HepG2 (cell line): ENCODE results near the gene MFSD8. TPM values are rescaled to one million over a fixed set of nuclear protein-coding genes. Genes with fewer than 3 reads are reported as not detected.

ENCODE experiments used
- ATAC-seq: fragments of 200-7000 bp; cut with Tn5 transposase; 3 replicates; pipeline ENCODE4 v1.9.1; 2020; ENCODE audit warnings: mild to moderate bottlenecking, moderate library complexity
- BruUV-seq: library from RNA; stranded (reverse); fragments of 400-500 nt; replicated peaks from 2 replicates; lab custom pipeline; 2021; lab: Mats Ljungman, UMichigan
- CTCF ChIA-PET: fragments of 300-600 bp; formaldehyde crosslinking; extraction: SDS; loops from one replicate; lab custom pipeline; 2021; ENCODE audit warnings: low total read pairs, inconsistent platforms, low intra/inter-chr PET ratio; lab: Yijun Ruan, JAX
- POLR2A ChIA-PET: fragments of 350-600 bp; sonication (Branson Sonifier 250); formaldehyde crosslinking; loops from one replicate; lab custom pipeline; 2020; ENCODE audit warnings: antibody characterized with exemption, inconsistent platforms; lab: Yijun Ruan, JAX
- DNase-seq: peaks from one replicate; pipeline ENCODE4 v3.0.0-alpha.2; 2015; ENCODE audit warnings: low spot score
- FAIRE-seq: peaks from 3 replicates; lab custom pipeline; 2011; peaks lifted over from hg19 to GRCh38; lab: Jason Lieb, UNC
- H2AFZ ChIP-seq: one replicate; pipeline ENCODE4 v1.6.1; 2011; ENCODE audit warnings: low read length, inconsistent platforms
- H3K27ac ChIP-seq: fragments of 300-600 bp; 3 replicates; pipeline ENCODE4 v1.8.0; 2011; ENCODE audit warnings: mixed run types, mild to moderate bottlenecking, mixed read lengths, low read length, inconsistent platforms; ENCODE audit not compliant: insufficient read depth; ENCODE audit errors: extremely low read length
- H3K27me3 ChIP-seq, 2 experiments: fragments of 200-600 bp in 1 of 2; 2 replicates in 1 of 2; 3 replicates in 1 of 2; pipeline versions ENCODE4 v1.6.0 to v1.8.0; 2011; ENCODE audit warnings: low read length in 2 of 2, mild to moderate bottlenecking in 2 of 2, moderate library complexity in 2 of 2, inconsistent platforms in 1 of 2; ENCODE audit not compliant: insufficient read depth in 2 of 2, control insufficient read depth in 1 of 2
- H3K36me3 ChIP-seq, 2 experiments: fragments of 200-600 bp in 1 of 2; replicated peaks in 1 of 2; 2 replicates in 1 of 2; 3 replicates in 1 of 2; pipeline versions ENCODE4 v1.5.1 to v1.8.0; 2011; ENCODE audit warnings: low read length in 2 of 2, inconsistent platforms in 1 of 2; ENCODE audit not compliant: insufficient read depth in 2 of 2, control insufficient read depth in 1 of 2
- H3K4me1 ChIP-seq: 2 replicates; pipeline ENCODE4 v1.5.1; 2012; ENCODE audit warnings: low read length, inconsistent platforms; ENCODE audit not compliant: insufficient read depth
- H3K4me2 ChIP-seq: 2 replicates; pipeline ENCODE4 v1.6.0; 2011; ENCODE audit warnings: low read depth, low read length, inconsistent platforms
- H3K4me3 ChIP-seq, 3 experiments: fragments of 200-600 bp in 1 of 3; sonication (generic), shearing (Covaris generic) in 1 of 3; replicated peaks in 1 of 3; 2 replicates each; pipeline ENCODE4 v1.5.1; 2011 to 2016; ENCODE audit warnings: low read length in 3 of 3, inconsistent platforms in 2 of 3, low read depth in 2 of 3, mild to moderate bottlenecking in 2 of 3, control low read depth in 1 of 3, mixed read lengths in 1 of 3; ENCODE audit not compliant: insufficient read depth in 1 of 3
- H3K79me2 ChIP-seq: one replicate; pipeline ENCODE4 v1.6.1; 2011; ENCODE audit warnings: low read length, inconsistent platforms; ENCODE audit not compliant: insufficient read depth
- H3K9ac ChIP-seq: 2 replicates; pipeline ENCODE4 v1.6.0; 2011; ENCODE audit warnings: mild to moderate bottlenecking, low read depth, low read length, inconsistent platforms; ENCODE audit not compliant: insufficient read depth
- H3K9me3 ChIP-seq: 2 replicates; pipeline ENCODE4 v1.5.1; 2012; ENCODE audit warnings: mild to moderate bottlenecking, low read length
- H4K20me1 ChIP-seq: 2 replicates; pipeline ENCODE4 v1.6.0; 2011; ENCODE audit warnings: inconsistent platforms, mild to moderate bottlenecking, low read length, moderate library complexity; ENCODE audit not compliant: insufficient read depth
- ARID2 ChIP-seq: sonication (generic); formaldehyde crosslinking; IDR thresholded peaks from 2 replicates; pipeline ENCODE4 v1.8.1; 2022; ENCODE audit warnings: mild to moderate bottlenecking, missing genetic modification reagents, borderline replicate concordance
- CBX5 ChIP-seq: sonication (generic); formaldehyde crosslinking; IDR thresholded peaks from 2 replicates; pipeline ENCODE4 v1.4.0; 2020; ENCODE audit warnings: missing genetic modification reagents, borderline replicate concordance
- DR1 ChIP-seq: sonication (generic); formaldehyde crosslinking; IDR thresholded peaks from 2 replicates; pipeline ENCODE4 v1.8.0; 2021; ENCODE audit warnings: mild to moderate bottlenecking, missing genetic modification reagents, inconsistent platforms
- EP300 ChIP-seq, 3 experiments: sonication (generic) in 1 of 3; formaldehyde crosslinking in 1 of 3; IDR thresholded peaks; 2 replicates each; pipeline versions ENCODE4 v1.5.1 to v1.6.1; 2011 to 2020; ENCODE audit warnings: low read depth in 2 of 3, low read length in 2 of 3, borderline replicate concordance in 1 of 3, improper control_type of control experiment in 1 of 3, mild to moderate bottlenecking in 1 of 3, missing genetic modification reagents in 1 of 3, moderate library complexity in 1 of 3
- ETV6 ChIP-seq: sonication (generic); formaldehyde crosslinking; conservative IDR thresholded peaks from 2 replicates; pipeline ENCODE4 v1.4.0; 2020; ENCODE audit warnings: missing genetic modification reagents
- MEIS1 ChIP-seq: sonication (generic); formaldehyde crosslinking; IDR thresholded peaks from 2 replicates; pipeline ENCODE4 v1.9.0; 2021; ENCODE audit warnings: mild to moderate bottlenecking, missing genetic modification reagents, moderate library complexity, borderline replicate concordance
- MTA1 ChIP-seq: sonication (generic); formaldehyde crosslinking; IDR thresholded peaks from 2 replicates; pipeline ENCODE4 v1.4.0; 2020; ENCODE audit warnings: missing genetic modification reagents, mild to moderate bottlenecking, borderline replicate concordance
- POGK ChIP-seq: sonication (generic); formaldehyde crosslinking; conservative IDR thresholded peaks from 2 replicates; pipeline ENCODE4 v1.8.0; 2022; ENCODE audit warnings: mild to moderate bottlenecking, moderate library complexity, missing genetic modification reagents
- SALL1 ChIP-seq: sonication (generic); formaldehyde crosslinking; IDR thresholded peaks from 2 replicates; pipeline ENCODE4 v1.8.0; 2022; ENCODE audit warnings: mild to moderate bottlenecking, missing genetic modification reagents
- TRAFD1 ChIP-seq: sonication (generic); formaldehyde crosslinking; IDR thresholded peaks from 2 replicates; pipeline ENCODE4 v1.5.1; 2020; ENCODE audit warnings: missing genetic modification reagents, mild to moderate bottlenecking, borderline replicate concordance
- ZNF18 ChIP-seq: sonication (generic); formaldehyde crosslinking; IDR thresholded peaks from 2 replicates; pipeline ENCODE4 v1.8.0; 2022; ENCODE audit warnings: mild to moderate bottlenecking, missing genetic modification reagents; ENCODE audit not compliant: insufficient replicate concordance
- ZNF362 ChIP-seq: sonication (generic); formaldehyde crosslinking; IDR thresholded peaks from 2 replicates; pipeline ENCODE4 v1.4.0; 2020; ENCODE audit warnings: missing genetic modification reagents, mild to moderate bottlenecking, borderline replicate concordance
- ZNF430 ChIP-seq: sonication (generic); formaldehyde crosslinking; IDR thresholded peaks from 2 replicates; pipeline ENCODE4 v1.9.0; 2021; ENCODE audit warnings: mild to moderate bottlenecking, missing genetic modification reagents
- ZNF432 ChIP-seq: sonication (generic); formaldehyde crosslinking; IDR thresholded peaks from 2 replicates; pipeline ENCODE4 v1.5.0; 2020; ENCODE audit warnings: missing genetic modification reagents, mild to moderate bottlenecking, borderline replicate concordance
- ZNF557 ChIP-seq: sonication (generic); formaldehyde crosslinking; IDR thresholded peaks from 2 replicates; pipeline ENCODE4 v1.4.0; 2020; ENCODE audit warnings: missing genetic modification reagents
- ZSCAN22 ChIP-seq: sonication (generic); formaldehyde crosslinking; IDR thresholded peaks from 2 replicates; pipeline ENCODE4 v1.4.0; 2020; ENCODE audit warnings: mild to moderate bottlenecking, missing genetic modification reagents
- WGBS: methylation state at CpG from one replicate; pipeline ENCODE4 v1.1.6; 2017; ENCODE audit warnings: low lambda C conversion rate; 5-methylcytosine and 5-hydroxymethylcytosine counted together
- in situ Hi-C: cut with HindIII; loops from 2 replicates; pipeline ENCODE4 v1.10.0; 2017; ENCODE audit warnings: low pct_unique_long_range_greater_than_20kb; ENCODE audit not compliant: extremely low pct_ligation_motif_present
- intact Hi-C: fragments of 100-400 bp; cut with micrococcal nuclease; formaldehyde crosslinking; loops from one replicate; pipeline ENCODE4 v1.10.0; 2022; ENCODE audit not compliant: unreplicated experiment
- polyA plus RNA-seq, 8 experiments: library from polyadenylated mRNA; depleted of rRNA in 3 of 8; stranded (reverse) in 7 of 8; unstranded in 1 of 8; fragments of >200 nt; fragmentation: Illumina TruSeq in 4 of 8; extraction: Trizol in 4 of 8; gene quantifications; 2 replicates each; pipeline versions ENCODE4 v1.2.1 to v1.2.3, GENCODE V29; 2011 to 2016; ENCODE audit warnings: low read depth in 4 of 8, missing spikeins in 1 of 8, mixed read lengths in 1 of 8; ENCODE audit not compliant: insufficient read depth in 1 of 8
- total RNA-seq, 5 experiments: library from RNA; depleted of rRNA; stranded (reverse); fragments of >200 nt; fragmentation: Illumina TruSeq; extraction: Trizol; gene quantifications; 2 replicates each; pipeline ENCODE4 v1.2.3, GENCODE V29; 2016; ENCODE audit warnings: low read depth in 1 of 5

The MFSD8 gene
- total and polyA plus RNA-seq, 2 of the 13 experiments (the other 11 are each of a cell fraction or from before 2014, with no cell fraction given) = 24.8 to 25.5 TPM

- TF ChIP-seq ZNF18 (CRISPR knock-in tag) = no peak
- no peak for TF ChIP-seq ZNF430 (CRISPR knock-in tag)
- TF ChIP-seq, all 625 proteins: peak for 0
Measured at GRCh38 chr4:127889903-127890302, 75.1 kb downstream of the MFSD8 start (continued).

GRCh38 chr4:127888559-127888958 is 76.4 kb downstream of the MFSD8 start:
- Histone ChIP-seq H3K27me3 (no peaks in the 10 kb centered on the region), H3K4me1 (peaks cover 8% of the 10 kb centered on the region; the same call in 1 of the 2 replicates), H3K4me2 (no peak overlapping the region), H3K9ac (no peak overlapping the region), H3K79me2 (peaks cover 2% of the 10 kb centered on the region), H3K9me3 (no peaks in the 10 kb centered on the region), H2AFZ (no peak overlapping the region), H3K36me3 (peaks cover 4 to 38% of the 10 kb centered on the region in 2 experiments; a peak in 3 of 5 replicates), H3K4me3 (no peak overlapping the region), H4K20me1 (no peaks in the 10 kb centered on the region), H3K27ac (no peak overlapping the region)
- in situ Hi-C loops (no loop called here), intact Hi-C loops (loop anchor here (10.0 kb wide), 1 partner anchor 104 kb away; the partner anchor contains the start of gene HSPA4L)
- FAIRE-seq (no peak), ATAC-seq (no peak), DNase-seq (no peak)
- ChIA-PET POLR2A (interaction anchor here (1.4 kb wide), 1 partner anchor 77 kb away, joined by 10 read pairs; the partner anchor contains the start of genes ABHD18 and MFSD8), CTCF (no interaction called here)
- no TSS peak for BruUV-seq
- WGBS = 93% methylated on average over 1 of the region's 1 CpG
- TF ChIP-seq MEIS1 (CRISPR knock-in tag) (no peak), ZNF557 (CRISPR knock-in tag) (no peak), ZNF362 (CRISPR knock-in tag) (no peak), ETV6 (CRISPR knock-in tag) (no peak), EP300 (IDR thresholded peaks at IDR 0.05; ENCODE audit: low read depth in 2 of 2, low read length in 2 of 2) (no peak), EP300 (CRISPR knock-in tag; IDR thresholded peaks at IDR 0.05; ENCODE audit: borderline replicate concordance) (no peak), DR1 (CRISPR knock-in tag) (no peak), ZNF432 (CRISPR knock-in tag) (no peak), CBX5 (CRISPR knock-in tag) (no peak), POGK (CRISPR knock-in tag) (no peak), ZSCAN22 (CRISPR knock-in tag) (no peak), TRAFD1 (CRISPR knock-in tag) (no peak), SALL1 (CRISPR knock-in tag) (no peak), ARID2 (CRISPR knock-in tag) (no peak), MTA1 (CRISPR knock-in tag) (no peak)
